Measurements from ENCODE around the gene EPB41L4A.

EPB41L4A gene

GRCh38 chr5:112303685-112304084, 115.4 kb downstream of the EPB41L4A start:
- no peak for DNase-seq

GRCh38 chr5:112294126-112294525, 125.0 kb downstream of the EPB41L4A start:
- DNase-seq, result no peak

- DNase-seq, result no peak
These were observed 125.5 kb downstream of the EPB41L4A start for GRCh38 chr5:112293587-112293986.

- no peak for DNase-seq
These were observed 128.4 kb downstream of the EPB41L4A start for GRCh38 chr5:112290691-112291090.

GRCh38 chr5:112289465-112289864, 129.6 kb downstream of the EPB41L4A start:
- DNase-seq, result no peak

- no peak for DNase-seq
These were observed 134.8 kb downstream of the EPB41L4A start for GRCh38 chr5:112283943-112284929.

GRCh38 chr5:112283034-112283582, 136.0 kb downstream of the EPB41L4A start:
- no peak for DNase-seq

- DNase-seq, result no peak
These were observed 140.0 kb downstream of the EPB41L4A start for GRCh38 chr5:112279082-112279481.

GRCh38 chr5:112276991-112277390, 142.1 kb downstream of the EPB41L4A start:
- no peak for DNase-seq

- no peak for DNase-seq
These were observed 143.4 kb downstream of the EPB41L4A start for GRCh38 chr5:112275671-112276070.

GRCh38 chr5:112270299-112271293, 148.5 kb downstream of the EPB41L4A start:
- DNase-seq, result no peak

- DNase-seq, result no peak
These were observed 151.8 kb downstream of the EPB41L4A start for GRCh38 chr5:112267231-112267630.

- DNase-seq, result no peak
These were observed 154.4 kb downstream of the EPB41L4A start for GRCh38 chr5:112264666-112265065.

- DNase-seq, result no peak
These were observed 154.9 kb downstream of the EPB41L4A start for GRCh38 chr5:112264151-112264550.

GRCh38 chr5:112263469-112263868, 155.6 kb downstream of the EPB41L4A start:
- no peak for DNase-seq

- DNase-seq, result no peak
These were observed 160.5 kb downstream of the EPB41L4A start for GRCh38 chr5:112258571-112258970.

GRCh38 chr5:112257976-112258375, 161.1 kb downstream of the EPB41L4A start:
- no peak for DNase-seq

- no peak for DNase-seq
These were observed 162.1 kb downstream of the EPB41L4A start for GRCh38 chr5:112257005-112257404.

GRCh38 chr5:112254303-112254702, 164.8 kb downstream of the EPB41L4A start:
- no peak for DNase-seq

GRCh38 chr5:112253478-112254250, 165.4 kb downstream of the EPB41L4A start:
- DNase-seq, result no peak

GRCh38 chr5:112250551-112250950, 168.5 kb downstream of the EPB41L4A start:
- DNase-seq, result no peak

GRCh38 chr5:112248623-112249022, 170.5 kb downstream of the EPB41L4A start:
- no peak for DNase-seq

All from SW 1271 (cell line).